PFSK-1 (cell line): Measurements from ENCODE around the gene CPA5.

Experiments
- FOXP2 ChIP-seq: optimal IDR thresholded peaks from 2 replicates; pipeline ENCODE3; 2011; ENCODE audit warnings: borderline replicate concordance, control low read depth, inconsistent platforms; ENCODE audit not compliant: insufficient read depth; ENCODE audit errors: extremely low read length, extremely low read depth
- POLR2AphosphoS5 ChIP-seq: IDR thresholded peaks from 2 replicates; pipeline ENCODE4 v1.6.1; 2012; ENCODE audit warnings: low read depth, mild to moderate bottlenecking, control low read depth, low read length, moderate library complexity
- REST ChIP-seq, 2 experiments: IDR thresholded peaks; 2 replicates each; pipeline versions ENCODE4 v1.6.1 to v1.8.0; 2011 to 2012; ENCODE audit warnings: low read depth in 2 of 2, low read length in 2 of 2, control low read depth in 1 of 2, inconsistent platforms in 1 of 2, mild to moderate bottlenecking in 1 of 2, moderate library complexity in 1 of 2; ENCODE audit not compliant: insufficient read depth in 1 of 2
- SIN3A ChIP-seq: IDR thresholded peaks from 2 replicates; pipeline ENCODE4 v1.6.1; 2012; ENCODE audit warnings: mild to moderate bottlenecking, low read length, moderate library complexity, borderline replicate concordance; ENCODE audit not compliant: insufficient read depth
- TAF1 ChIP-seq: IDR thresholded peaks from 2 replicates; pipeline ENCODE4 v1.6.1; 2012; ENCODE audit warnings: low read length, control low read depth, borderline replicate concordance; ENCODE audit not compliant: insufficient read depth

Gene CPA5

DNA sequence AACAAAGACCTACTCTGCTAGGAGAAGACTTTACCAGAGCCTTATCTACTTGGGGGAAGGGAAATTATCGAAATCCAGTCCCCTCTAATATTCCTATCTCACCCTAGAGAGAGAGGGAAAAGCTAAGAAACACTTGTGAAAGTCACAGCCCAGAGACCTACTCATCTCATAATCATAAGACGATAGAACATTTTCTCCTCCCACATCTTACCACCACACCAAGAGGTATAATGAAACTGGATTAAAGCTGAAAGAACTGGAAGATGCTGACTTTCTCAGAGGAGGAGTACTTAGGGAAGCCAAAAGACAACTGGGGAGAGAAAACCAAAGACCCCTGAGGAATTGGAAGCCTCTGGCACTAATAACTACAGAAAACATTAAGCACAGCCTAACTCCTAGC, 10.8 kb upstream of the CPA5 start:
- TF ChIP-seq POLR2AphosphoS5 (no peak), TAF1 (no peak), REST (IDR thresholded peaks at IDR 0.05; ENCODE audit: insufficient read depth in 1 of 2, low read depth in 2 of 2, low read length in 2 of 2) (no peak), SIN3A (no peak), FOXP2 (no peak)

DNA sequence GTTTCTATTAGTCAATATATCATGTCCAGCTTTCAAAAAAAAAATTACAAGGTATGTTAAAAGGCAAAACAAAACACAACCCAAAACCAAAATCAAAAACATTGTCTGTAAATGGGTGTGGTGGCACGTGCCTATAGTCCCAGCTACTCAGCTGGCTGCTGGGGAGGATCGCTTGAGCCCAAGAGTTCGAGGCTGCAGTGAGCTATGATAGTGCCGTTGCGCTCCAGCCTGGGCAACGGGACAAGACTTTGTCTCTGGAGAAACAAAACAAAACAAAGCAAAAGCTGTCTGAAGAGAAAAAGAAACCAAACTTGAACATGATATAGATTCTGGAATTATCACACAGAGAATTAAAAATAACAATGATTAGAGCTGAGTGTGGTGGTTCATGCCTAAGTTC, 10.3 kb upstream of the CPA5 start:
- TF ChIP-seq FOXP2 (no peak), REST (IDR thresholded peaks at IDR 0.05; ENCODE audit: insufficient read depth in 1 of 2, low read depth in 2 of 2, low read length in 2 of 2) (no peak), POLR2AphosphoS5 (no peak), SIN3A (no peak), TAF1 (no peak)

DNA sequence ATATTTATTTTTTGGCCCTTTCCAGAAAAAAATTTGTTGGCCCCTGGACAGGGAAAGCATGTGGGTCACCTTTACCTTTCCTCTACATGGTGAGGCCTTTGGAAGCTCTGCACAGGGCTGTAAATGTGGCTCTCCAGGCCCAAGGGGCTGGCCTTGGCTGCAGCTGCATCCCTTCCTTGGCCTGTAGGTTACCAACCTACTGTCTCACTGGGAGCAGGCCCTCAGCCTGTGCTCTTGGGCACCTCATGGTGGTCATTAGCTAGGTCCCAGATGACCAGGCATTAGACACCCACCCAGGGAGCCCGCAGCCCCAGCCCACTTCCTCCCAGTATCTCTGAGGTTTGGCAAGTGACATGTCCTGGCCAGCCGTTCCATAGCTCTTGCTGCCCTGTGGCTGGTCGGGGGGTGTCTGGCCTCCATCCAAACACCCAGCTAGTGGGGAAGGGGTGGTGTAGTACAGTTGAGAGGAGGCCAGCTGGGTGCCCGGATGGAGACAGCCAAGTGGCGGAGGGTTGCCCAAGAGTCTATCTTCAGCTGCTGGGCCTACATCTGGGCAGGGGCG, 7.1 kb upstream of the CPA5 start:
- TF ChIP-seq TAF1 = no peak

GRCh38 chr7:130338233-130338632, 6.4 kb upstream of the CPA5 start:
- TF ChIP-seq SIN3A (no peak), FOXP2 (no peak), POLR2AphosphoS5 (no peak), TAF1 (no peak), REST (IDR thresholded peaks at IDR 0.05; ENCODE audit: insufficient read depth in 1 of 2, low read depth in 2 of 2, low read length in 2 of 2) (no peak)

GRCh38 chr7:130341882-130342281, 2.7 kb upstream of the CPA5 start:
- no peak for TF ChIP-seq POLR2AphosphoS5
- no peak for TF ChIP-seq REST (IDR thresholded peaks at IDR 0.05; ENCODE audit: insufficient read depth in 1 of 2, low read depth in 2 of 2, low read length in 2 of 2)
- TF ChIP-seq FOXP2 = no peak
- no peak for TF ChIP-seq SIN3A
- no peak for TF ChIP-seq TAF1
